Measurements from ENCODE around the gene DTD2. TPM values are rescaled to one million over a fixed set of nuclear protein-coding genes. Genes with fewer than 3 reads are reported as not detected.

DTD2 gene
- total and polyA plus RNA-seq, 2 of the 4 experiments (the other 2 are of a cell fraction) = 16.9 to 24.9 TPM

DNA sequence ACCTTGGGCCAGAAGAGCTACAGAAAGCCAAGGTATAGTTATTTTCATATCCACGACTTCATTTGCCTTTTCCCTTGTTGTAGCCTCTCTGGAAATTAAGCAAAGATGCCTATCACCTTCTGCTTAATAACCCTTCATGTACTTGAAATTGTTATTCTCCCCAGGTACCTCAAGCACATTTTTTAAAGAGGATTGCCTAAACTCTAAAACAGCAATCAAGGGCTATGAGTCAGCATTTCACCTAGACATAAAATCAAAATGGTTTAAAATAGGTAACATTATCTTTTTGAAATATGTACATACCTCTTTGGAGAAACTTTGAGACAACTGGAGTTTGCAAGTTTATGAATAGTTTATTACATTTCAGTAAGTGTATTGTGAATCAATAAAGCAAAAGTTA, 11.6 kb downstream of the DTD2 start:
- no peak overlapping the region for H3K27ac ChIP-seq (ENCODE audit: insufficient read depth, low read length)
- no peaks in the 10 kb centered on the region for H3K79me1 ChIP-seq (ENCODE audit: low read depth in 1 of 2, low read length in 2 of 2)
- no peak overlapping the region for H2AK9ac ChIP-seq (replicated peaks; ENCODE audit: low read depth, low read length, poor library complexity)
- BruUV-seq (replicated peaks) = no TSS peak
- H3K23ac ChIP-seq (ENCODE audit: low read depth, low read length) = no peak overlapping the region
- H3K4me1 ChIP-seq (ENCODE audit: control insufficient read depth, insufficient read depth, low read length) = peaks cover 2% of the 10 kb centered on the region; the same call in 1 of the 2 replicates
- peaks cover 4% of the 10 kb centered on the region; the same call in 1 of the 2 replicates for H3K36me3 ChIP-seq (ENCODE audit: control insufficient read depth, insufficient read depth, low read length)
- H2BK5ac ChIP-seq (ENCODE audit: low read depth, low read length, poor library complexity, severe bottlenecking) = no peak overlapping the region
- CTCF ChIA-PET = no interaction called here
- no peak overlapping the region for H3K4me3 ChIP-seq (ENCODE audit: insufficient read depth, low read depth, low read length)
- in situ Hi-C loops (cut with MboI; ENCODE audit: low sequenced_read_pairs) = no loop called here
- no peak overlapping the region for H2BK15ac ChIP-seq (ENCODE audit: low read depth, low read length)
- no peak for TF ChIP-seq SMC3 (IDR thresholded peaks at IDR 0.05; ENCODE audit: low read depth, low read length)
- no peak for TF ChIP-seq MAFK (IDR thresholded peaks at IDR 0.05; ENCODE audit: low read depth, low read length)
- TF ChIP-seq POLR2A (IDR thresholded peaks at IDR 0.05; ENCODE audit: low read depth, low read length) = no peak
- TF ChIP-seq, protein P1, sequence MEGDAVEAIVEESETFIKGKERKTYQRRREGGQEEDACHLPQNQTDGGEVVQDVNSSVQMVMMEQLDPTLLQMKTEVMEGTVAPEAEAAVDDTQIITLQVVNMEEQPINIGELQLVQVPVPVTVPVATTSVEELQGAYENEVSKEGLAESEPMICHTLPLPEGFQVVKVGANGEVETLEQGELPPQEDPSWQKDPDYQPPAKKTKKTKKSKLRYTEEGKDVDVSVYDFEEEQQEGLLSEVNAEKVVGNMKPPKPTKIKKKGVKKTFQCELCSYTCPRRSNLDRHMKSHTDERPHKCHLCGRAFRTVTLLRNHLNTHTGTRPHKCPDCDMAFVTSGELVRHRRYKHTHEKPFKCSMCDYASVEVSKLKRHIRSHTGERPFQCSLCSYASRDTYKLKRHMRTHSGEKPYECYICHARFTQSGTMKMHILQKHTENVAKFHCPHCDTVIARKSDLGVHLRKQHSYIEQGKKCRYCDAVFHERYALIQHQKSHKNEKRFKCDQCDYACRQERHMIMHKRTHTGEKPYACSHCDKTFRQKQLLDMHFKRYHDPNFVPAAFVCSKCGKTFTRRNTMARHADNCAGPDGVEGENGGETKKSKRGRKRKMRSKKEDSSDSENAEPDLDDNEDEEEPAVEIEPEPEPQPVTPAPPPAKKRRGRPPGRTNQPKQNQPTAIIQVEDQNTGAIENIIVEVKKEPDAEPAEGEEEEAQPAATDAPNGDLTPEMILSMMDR (conservative IDR thresholded peaks at IDR 0.05; ENCODE audit: low read depth, low read length) = no peak
- no peak for TF ChIP-seq MXI1 (IDR thresholded peaks at IDR 0.05; ENCODE audit: borderline replicate concordance, low read depth, low read length)
- no peak for TF ChIP-seq MAZ (IDR thresholded peaks at IDR 0.05; ENCODE audit: borderline replicate concordance, low read depth, low read length)
- no peak for TF ChIP-seq CHD1 (IDR thresholded peaks at IDR 0.05; ENCODE audit: low read depth, low read length)
- TF ChIP-seq, protein P2, sequence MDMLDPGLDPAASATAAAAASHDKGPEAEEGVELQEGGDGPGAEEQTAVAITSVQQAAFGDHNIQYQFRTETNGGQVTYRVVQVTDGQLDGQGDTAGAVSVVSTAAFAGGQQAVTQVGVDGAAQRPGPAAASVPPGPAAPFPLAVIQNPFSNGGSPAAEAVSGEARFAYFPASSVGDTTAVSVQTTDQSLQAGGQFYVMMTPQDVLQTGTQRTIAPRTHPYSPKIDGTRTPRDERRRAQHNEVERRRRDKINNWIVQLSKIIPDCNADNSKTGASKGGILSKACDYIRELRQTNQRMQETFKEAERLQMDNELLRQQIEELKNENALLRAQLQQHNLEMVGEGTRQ (IDR thresholded peaks at IDR 0.05; ENCODE audit: low read depth, low read length) = no peak
- no peak for TF ChIP-seq FOS (IDR thresholded peaks at IDR 0.05; ENCODE audit: low read depth, low read length)
- TF ChIP-seq RFX5 (IDR thresholded peaks at IDR 0.05; ENCODE audit: low read depth, low read length) = no peak
- TF ChIP-seq NFE2L2 (IDR thresholded peaks at IDR 0.05; ENCODE audit: low read depth, low read length) = no peak
- no peak for TF ChIP-seq RCOR1 (IDR thresholded peaks at IDR 0.05; ENCODE audit: insufficient replicate concordance, low read length)
- TF ChIP-seq, protein P3, sequence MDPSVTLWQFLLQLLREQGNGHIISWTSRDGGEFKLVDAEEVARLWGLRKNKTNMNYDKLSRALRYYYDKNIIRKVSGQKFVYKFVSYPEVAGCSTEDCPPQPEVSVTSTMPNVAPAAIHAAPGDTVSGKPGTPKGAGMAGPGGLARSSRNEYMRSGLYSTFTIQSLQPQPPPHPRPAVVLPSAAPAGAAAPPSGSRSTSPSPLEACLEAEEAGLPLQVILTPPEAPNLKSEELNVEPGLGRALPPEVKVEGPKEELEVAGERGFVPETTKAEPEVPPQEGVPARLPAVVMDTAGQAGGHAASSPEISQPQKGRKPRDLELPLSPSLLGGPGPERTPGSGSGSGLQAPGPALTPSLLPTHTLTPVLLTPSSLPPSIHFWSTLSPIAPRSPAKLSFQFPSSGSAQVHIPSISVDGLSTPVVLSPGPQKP (IDR thresholded peaks at IDR 0.05; ENCODE audit: borderline replicate concordance, low read depth, low read length) = no peak
- no peak for TF ChIP-seq BHLHE40 (IDR thresholded peaks at IDR 0.05; ENCODE audit: low read depth, low read length)
- TF ChIP-seq RAD21 (IDR thresholded peaks at IDR 0.05; ENCODE audit: low read length) = no peak
- no peak for TF ChIP-seq CEBPB (IDR thresholded peaks at IDR 0.05; ENCODE audit: low read depth, low read length)
- WGBS, 2 experiments (ENCODE audit: extremely low coverage in 2 of 2, insufficient read length in 1 of 2) = no CpG with 5 or more reads among the region's 1 CpG
- no peak overlapping the region for H2AK5ac ChIP-seq (ENCODE audit: low read depth, low read length)
- no peaks in the 10 kb centered on the region; the same call in 1 of the 2 replicates for H3K9me1 ChIP-seq (ENCODE audit: insufficient read depth, low read length)
- no peak overlapping the region for H3K4me2 ChIP-seq (ENCODE audit: low read depth, low read length)
- no peak overlapping the region for H4K5ac ChIP-seq (ENCODE audit: low read depth, low read length)
- no peak overlapping the region for H3K4ac ChIP-seq (ENCODE audit: low read depth, low read length)
- POLR2A ChIA-PET (ENCODE audit: unreplicated experiment) = no interaction called here
- no peak overlapping the region for H2BK120ac ChIP-seq (ENCODE audit: low read depth, low read length)
- no peak for DNase-seq
- no peak overlapping the region for H2AFZ ChIP-seq (replicated peaks; ENCODE audit: low read length, poor library complexity)
- intact Hi-C loops (cut with micrococcal nuclease) = no loop called here
- H2BK20ac ChIP-seq (ENCODE audit: low read depth, low read length) = no peak overlapping the region
- no peaks in the 10 kb centered on the region for H3K27me3 ChIP-seq (ENCODE audit: control insufficient read depth, insufficient read depth, low read length)
- H3K9ac ChIP-seq (ENCODE audit: low read depth, low read length) = no peak overlapping the region
- no peak overlapping the region for H3K56ac ChIP-seq (ENCODE audit: extremely low read depth, insufficient read depth, low read length)
- no peaks in the 10 kb centered on the region for H3K9me3 ChIP-seq (ENCODE audit: control insufficient read depth, insufficient read depth, low read length)
- H4K20me1 ChIP-seq (ENCODE audit: insufficient read depth, low read length) = no peaks in the 10 kb centered on the region
- no peak overlapping the region for H3K14ac ChIP-seq (replicated peaks; ENCODE audit: low read depth, low read length)
- no peak overlapping the region for H4K8ac ChIP-seq (ENCODE audit: low read depth in 2 of 2, low read length in 2 of 2)
- no peak overlapping the region for H4K91ac ChIP-seq (ENCODE audit: insufficient read depth, low read depth, low read length)
- no peak overlapping the region for H3K18ac ChIP-seq (ENCODE audit: low read depth, low read length)
- dilution Hi-C loops (cut with HindIII; ENCODE audit: low sequenced_read_pairs, unreplicated experiment) = no loop called here
- ATAC-seq (ENCODE audit: low read depth) = no peak
